ENCODE results near the gene CALM1.

Gene CALM1

DNA sequence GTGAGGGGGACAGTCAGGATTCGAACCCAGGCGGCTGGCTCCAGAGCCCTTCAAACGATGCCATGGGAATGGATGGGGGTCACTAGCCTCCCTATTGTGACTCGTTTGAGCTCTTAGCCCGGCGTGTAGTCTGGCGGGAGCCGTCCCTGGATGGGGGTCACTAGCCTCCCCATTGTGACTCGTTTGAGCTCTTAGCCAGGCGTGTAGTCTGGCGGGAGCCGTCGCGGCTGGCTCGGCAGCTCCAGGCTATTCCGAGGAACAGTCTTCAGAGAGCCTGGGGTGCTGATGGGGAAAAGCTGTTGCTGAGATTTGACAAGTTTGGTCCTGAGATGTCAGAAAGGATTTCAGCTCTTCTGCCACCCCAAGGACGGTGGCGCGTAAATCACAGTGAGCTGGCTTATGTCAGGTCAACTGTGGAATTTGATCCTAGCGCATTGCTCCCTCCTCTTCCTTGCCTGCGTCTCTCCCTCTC lies 58.3 kb downstream of the CALM1 start:
- no peak overlapping the region for H3K4me3 ChIP-seq (replicated peaks; ENCODE audit: low read depth, low read length)
- no peaks in the 10 kb centered on the region for H3K36me3 ChIP-seq (ENCODE audit: control insufficient read depth, insufficient read depth, low read length)
- TF ChIP-seq, protein P1, sequence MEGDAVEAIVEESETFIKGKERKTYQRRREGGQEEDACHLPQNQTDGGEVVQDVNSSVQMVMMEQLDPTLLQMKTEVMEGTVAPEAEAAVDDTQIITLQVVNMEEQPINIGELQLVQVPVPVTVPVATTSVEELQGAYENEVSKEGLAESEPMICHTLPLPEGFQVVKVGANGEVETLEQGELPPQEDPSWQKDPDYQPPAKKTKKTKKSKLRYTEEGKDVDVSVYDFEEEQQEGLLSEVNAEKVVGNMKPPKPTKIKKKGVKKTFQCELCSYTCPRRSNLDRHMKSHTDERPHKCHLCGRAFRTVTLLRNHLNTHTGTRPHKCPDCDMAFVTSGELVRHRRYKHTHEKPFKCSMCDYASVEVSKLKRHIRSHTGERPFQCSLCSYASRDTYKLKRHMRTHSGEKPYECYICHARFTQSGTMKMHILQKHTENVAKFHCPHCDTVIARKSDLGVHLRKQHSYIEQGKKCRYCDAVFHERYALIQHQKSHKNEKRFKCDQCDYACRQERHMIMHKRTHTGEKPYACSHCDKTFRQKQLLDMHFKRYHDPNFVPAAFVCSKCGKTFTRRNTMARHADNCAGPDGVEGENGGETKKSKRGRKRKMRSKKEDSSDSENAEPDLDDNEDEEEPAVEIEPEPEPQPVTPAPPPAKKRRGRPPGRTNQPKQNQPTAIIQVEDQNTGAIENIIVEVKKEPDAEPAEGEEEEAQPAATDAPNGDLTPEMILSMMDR (IDR thresholded peaks at IDR 0.05; ENCODE audit: insufficient read depth, low read length, poor library complexity, severe bottlenecking), result no peak
- no peak for DNase-seq (ENCODE audit: extremely low read depth, insufficient read length)
- H3K27me3 ChIP-seq (replicated peaks; ENCODE audit: control insufficient read depth, insufficient read depth, low read length), result no peaks in the 10 kb centered on the region

DNA sequence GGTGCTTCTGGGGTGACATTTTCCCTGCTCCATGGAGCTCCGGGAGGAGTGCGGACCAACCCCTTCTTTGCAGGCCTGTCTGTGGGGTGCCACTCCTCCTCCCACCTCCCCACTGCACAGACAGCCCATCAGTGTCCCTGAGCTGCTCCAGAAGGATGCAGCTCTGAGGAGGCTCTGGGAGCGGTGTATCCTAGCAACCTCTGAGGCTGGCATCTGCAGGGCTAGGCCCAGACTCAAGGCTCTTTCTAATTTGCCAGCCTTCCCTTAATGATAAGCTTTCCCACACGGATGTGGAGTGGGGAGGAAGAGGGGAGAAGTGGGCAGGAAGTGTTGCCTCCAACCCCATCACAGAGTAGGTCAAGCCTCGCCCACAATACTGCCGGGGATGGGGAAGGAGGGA lies 59.7 kb downstream of the CALM1 start:
- no peak overlapping the region for H3K4me3 ChIP-seq (replicated peaks; ENCODE audit: low read depth, low read length)
- TF ChIP-seq, protein P1 (IDR thresholded peaks at IDR 0.05; ENCODE audit: insufficient read depth, low read length, poor library complexity, severe bottlenecking), result no peak
- H3K36me3 ChIP-seq (ENCODE audit: control insufficient read depth, insufficient read depth, low read length), result no peaks in the 10 kb centered on the region
- H3K27me3 ChIP-seq (replicated peaks; ENCODE audit: control insufficient read depth, insufficient read depth, low read length), result no peaks in the 10 kb centered on the region
- no peak for DNase-seq (ENCODE audit: extremely low read depth, insufficient read length)

- Histone ChIP-seq H3K27me3 (replicated peaks; ENCODE audit: control insufficient read depth, insufficient read depth, low read length) (no peaks in the 10 kb centered on the region), H3K36me3 (ENCODE audit: control insufficient read depth, insufficient read depth, low read length) (no peaks in the 10 kb centered on the region), H3K4me3 (replicated peaks; ENCODE audit: low read depth, low read length) (no peak overlapping the region)
- TF ChIP-seq, protein P1 (IDR thresholded peaks at IDR 0.05; ENCODE audit: insufficient read depth, low read length, poor library complexity, severe bottlenecking), result no peak
- no peak for DNase-seq (ENCODE audit: extremely low read depth, insufficient read length)
Measured at GRCh38 chr14:90457186-90457585, 60.4 kb downstream of the CALM1 start.

Data from GM06990 (cell line).